Fibroblast of lung (primary cell): ENCODE measurements around the gene ATG5. TPM values are rescaled to one million over a fixed set of nuclear protein-coding genes. Genes with fewer than 3 reads are reported as not detected.
A peak's percentile ranks its signal among the peaks of the same experiment; 100 is the strongest.

Source experiments
- DNase-seq, 2 donors: peaks; one replicate each; pipeline versions ENCODE4 v3.0.0 to v3.0.0-alpha.2; 2010; ENCODE audit warnings: low read depth in 2 of 2
- H2AFZ ChIP-seq: 2 replicates; pipeline ENCODE4 v1.5.1; 2012; ENCODE audit warnings: low read length, control low read depth, inconsistent platforms
- H3K27ac ChIP-seq: 2 replicates; pipeline ENCODE4 v1.5.1; 2011; ENCODE audit warnings: low read length, control low read depth; ENCODE audit not compliant: insufficient read depth
- H3K27me3 ChIP-seq: 2 replicates; pipeline ENCODE4 v1.5.1; 2011; ENCODE audit warnings: mild to moderate bottlenecking, low read length; ENCODE audit not compliant: control insufficient read depth, insufficient read depth
- H3K36me3 ChIP-seq: 2 replicates; pipeline ENCODE4 v1.5.1; 2011; ENCODE audit warnings: low read length; ENCODE audit not compliant: control insufficient read depth, insufficient read depth
- H3K4me1 ChIP-seq: 2 replicates; pipeline ENCODE4 v1.5.1; 2011; ENCODE audit warnings: low read length; ENCODE audit not compliant: control insufficient read depth, insufficient read depth; ENCODE audit errors: extremely low read depth
- H3K4me2 ChIP-seq: 2 replicates; pipeline ENCODE4 v1.5.1; 2011; ENCODE audit warnings: low read length, control low read depth; ENCODE audit not compliant: insufficient read depth; ENCODE audit errors: extremely low read depth
- H3K4me3 ChIP-seq, 4 experiments: fragments of 200-600 bp in 1 of 4; sonication (generic) in 1 of 4; replicated peaks in 1 of 4; 2 replicates each; pipeline ENCODE4 v1.5.1; 2011 to 2016; ENCODE audit warnings: low read length in 4 of 4, low read depth in 3 of 4, mild to moderate bottlenecking in 3 of 4, control low read depth in 2 of 4, inconsistent platforms in 1 of 4, mixed read lengths in 1 of 4; ENCODE audit not compliant: insufficient read depth in 1 of 4; ENCODE audit errors: control extremely low read depth in 1 of 4
- H3K79me2 ChIP-seq: 2 replicates; pipeline ENCODE4 v1.5.1; 2012; ENCODE audit warnings: mild to moderate bottlenecking, low read length, inconsistent platforms; ENCODE audit not compliant: control insufficient read depth, insufficient read depth
- H3K9ac ChIP-seq: 2 replicates; pipeline ENCODE4 v1.5.1; 2011; ENCODE audit warnings: mild to moderate bottlenecking, low read length, control low read depth; ENCODE audit not compliant: insufficient read depth
- H3K9me3 ChIP-seq: 2 replicates; pipeline ENCODE4 v1.5.1; 2012; ENCODE audit warnings: low read depth, low read length; ENCODE audit not compliant: control insufficient read depth, insufficient read depth
- H4K20me1 ChIP-seq: 2 replicates; pipeline ENCODE4 v1.5.1; 2011; ENCODE audit warnings: low read length; ENCODE audit not compliant: control insufficient read depth, insufficient read depth; ENCODE audit errors: extremely low read depth
- CTCF ChIP-seq, 2 donors: IDR thresholded peaks in 1 of 2; conservative IDR thresholded peaks in 1 of 2; 1 replicate in 1 of 2; 2 replicates in 1 of 2; pipeline ENCODE4 v1.5.1; 2011 to 2012; ENCODE audit warnings: low read length in 2 of 2, control low read depth in 1 of 2, inconsistent platforms in 1 of 2, low read depth in 1 of 2, mild to moderate bottlenecking in 1 of 2
- EZH2 ChIP-seq: IDR thresholded peaks from 2 replicates; pipeline ENCODE4 v1.5.1; 2012; ENCODE audit warnings: low read length, control low read depth, mild to moderate bottlenecking; ENCODE audit errors: missing control alignments
- polyA plus RNA-seq, 2 donors: library from polyadenylated mRNA; depleted of rRNA in 1 of 2; stranded (reverse) in 1 of 2; unstranded in 1 of 2; fragments of >200 nt; gene quantifications; 2 replicates each; pipeline ENCODE4 v1.2.1, GENCODE V29; 2011 to 2012; ENCODE audit warnings: missing spikeins in 1 of 2
- total RNA-seq: library from RNA; depleted of rRNA; stranded (reverse); fragments of >200 nt; gene quantifications from 2 replicates; pipeline ENCODE4 v1.2.1, GENCODE V29; 2014

ATG5 gene
- total and polyA plus RNA-seq, 2 donors (not counting 1 experiment from before 2014, with no cell fraction given), result 38.6 to 64.7 TPM

- no peak overlapping the region for H2AFZ ChIP-seq
- no peak overlapping the region for H3K4me3 ChIP-seq
- no peak overlapping the region for H3K9ac ChIP-seq
- no peaks in the 10 kb centered on the region for H3K27me3 ChIP-seq
- H3K36me3 ChIP-seq, result no peaks in the 10 kb centered on the region
- no peak for TF ChIP-seq CTCF (conservative IDR thresholded peaks at IDR 0.05 in 1 of 2, IDR thresholded peaks at IDR 0.05 in 1 of 2; ENCODE audit: low read depth in 1 of 2, low read length in 2 of 2)
- no peak for TF ChIP-seq EZH2
- DNase-seq, result peak in 1 of 2 donors; percentile 10
- peaks cover under 1% of the 10 kb centered on the region for H3K4me1 ChIP-seq
- H4K20me1 ChIP-seq, result no peaks in the 10 kb centered on the region
- H3K9me3 ChIP-seq, result no peaks in the 10 kb centered on the region
- no peaks in the 10 kb centered on the region for H3K79me2 ChIP-seq
- no peak overlapping the region for H3K4me2 ChIP-seq
- no peak overlapping the region for H3K27ac ChIP-seq
These were observed 138.1 kb downstream of the ATG5 start for GRCh38 chr6:106187424-106187982.

GRCh38 chr6:106186714-106187113 lies 138.8 kb downstream of the ATG5 start:
- no peak overlapping the region for H3K4me3 ChIP-seq
- no peak overlapping the region for H3K27ac ChIP-seq
- H3K9me3 ChIP-seq, result no peaks in the 10 kb centered on the region
- H4K20me1 ChIP-seq, result no peaks in the 10 kb centered on the region
- no peaks in the 10 kb centered on the region for H3K36me3 ChIP-seq
- TF ChIP-seq EZH2 (no peak), CTCF (conservative IDR thresholded peaks at IDR 0.05 in 1 of 2, IDR thresholded peaks at IDR 0.05 in 1 of 2; ENCODE audit: low read depth in 1 of 2, low read length in 2 of 2) (no peak)
- no peak overlapping the region for H3K9ac ChIP-seq
- no peaks in the 10 kb centered on the region for H3K27me3 ChIP-seq
- H3K4me2 ChIP-seq, result no peak overlapping the region
- DNase-seq, result no peak
- H3K4me1 ChIP-seq, result peaks cover 5% of the 10 kb centered on the region
- H3K79me2 ChIP-seq, result no peaks in the 10 kb centered on the region
- no peak overlapping the region for H2AFZ ChIP-seq

GRCh38 chr6:106186172-106186571 lies 139.4 kb downstream of the ATG5 start:
- H2AFZ ChIP-seq, result no peak overlapping the region
- no peaks in the 10 kb centered on the region for H3K79me2 ChIP-seq
- no peak for DNase-seq
- TF ChIP-seq CTCF (conservative IDR thresholded peaks at IDR 0.05 in 1 of 2, IDR thresholded peaks at IDR 0.05 in 1 of 2; ENCODE audit: low read depth in 1 of 2, low read length in 2 of 2), result no peak
- H3K9ac ChIP-seq, result no peak overlapping the region
- H3K27me3 ChIP-seq, result no peaks in the 10 kb centered on the region
- no peak overlapping the region for H3K4me2 ChIP-seq
- no peak overlapping the region for H3K4me3 ChIP-seq
- H3K4me1 ChIP-seq, result peaks cover 6% of the 10 kb centered on the region
- no peaks in the 10 kb centered on the region for H3K9me3 ChIP-seq
- no peaks in the 10 kb centered on the region for H4K20me1 ChIP-seq
- H3K27ac ChIP-seq, result no peak overlapping the region
- no peaks in the 10 kb centered on the region for H3K36me3 ChIP-seq
